ENCODE measurements around the gene EFEMP2. TPM values are rescaled to one million over a fixed set of nuclear protein-coding genes. Genes with fewer than 3 reads are reported as not detected.

EFEMP2 gene
- total RNA-seq, 3 donors from 2014 or later: 34.5 to 75.0 (median 57.0) TPM

GRCh38 chr11:65863889-65864705 is 8.5 kb downstream of the EFEMP2 start:
- TF ChIP-seq POLR2AphosphoS5 (IDR thresholded peaks at IDR 0.05) (no peak), POLR2A (IDR thresholded peaks at IDR 0.05) (no peak), CTCF (IDR thresholded peaks at IDR 0.05) (no peak)
- H3K9me3 ChIP-seq: no peaks in the 10 kb centered on the region
- no peak overlapping the region for H3K4me3 ChIP-seq
- intact Hi-C loops (cut with DNase I; ENCODE audit: low total_unique reads): no loop called here
- H3K36me3 ChIP-seq: peaks cover 5% of the 10 kb centered on the region
- no peak for DNase-seq (ENCODE audit: low spot score in 2 of 2)
- peaks cover 4 to 7% of the 10 kb centered on the region in 2 donors for H3K4me1 ChIP-seq
- H3K27ac ChIP-seq: no peak overlapping the region
- no peaks in the 10 kb centered on the region for H3K27me3 ChIP-seq

DNA sequence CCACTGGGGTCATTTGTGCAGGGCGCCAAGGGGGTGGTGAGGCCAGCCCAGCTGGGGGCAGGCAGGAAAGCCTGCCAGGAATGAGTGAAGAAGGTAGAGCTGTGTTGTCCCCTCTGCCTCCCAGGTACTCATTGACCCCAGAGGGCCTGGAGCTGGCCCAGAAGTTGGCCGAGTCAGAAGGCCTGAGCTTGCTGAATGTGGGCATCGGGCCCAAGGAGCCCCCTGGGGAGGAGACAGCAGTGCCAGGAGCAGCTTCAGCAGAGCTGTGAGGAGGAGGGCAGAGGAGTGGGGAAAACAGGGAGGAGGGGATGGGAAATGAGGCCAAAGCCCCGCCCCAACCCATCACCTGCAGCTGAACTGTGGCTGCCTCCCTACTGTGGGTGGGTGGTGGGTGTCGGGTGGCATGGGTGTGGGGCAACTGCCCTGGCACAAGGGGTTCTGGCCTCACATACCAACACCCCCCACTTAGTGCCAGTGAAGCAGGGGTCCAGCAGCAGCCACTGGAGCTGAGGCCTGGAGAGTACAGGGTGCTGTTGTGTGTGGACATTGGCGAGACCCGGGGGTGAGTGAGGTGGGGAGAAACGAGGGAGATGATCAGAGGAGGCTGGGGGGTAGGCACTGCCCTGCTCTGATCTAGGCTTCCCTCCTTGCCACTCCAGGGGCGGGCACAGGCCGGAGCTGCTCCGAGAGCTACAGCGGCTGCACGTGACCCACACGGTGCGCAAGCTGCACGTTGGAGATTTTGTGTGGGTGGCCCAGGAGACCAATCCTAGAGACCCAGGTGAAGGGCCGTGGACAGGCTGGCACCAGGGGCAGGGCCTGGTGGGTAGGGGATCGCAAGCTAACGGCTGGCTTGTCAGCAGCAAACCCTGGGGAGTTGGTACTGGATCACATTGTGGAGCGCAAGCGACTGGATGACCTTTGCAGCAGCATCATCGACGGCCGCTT is 9.4 kb downstream of the EFEMP2 start:
- intact Hi-C loops (cut with DNase I; ENCODE audit: low total_unique reads): no loop called here
- H3K27me3 ChIP-seq: no peaks in the 10 kb centered on the region
- DNase-seq (ENCODE audit: low spot score in 2 of 2): no peak
- no peaks in the 10 kb centered on the region for H3K9me3 ChIP-seq
- no peak for TF ChIP-seq POLR2AphosphoS5 (IDR thresholded peaks at IDR 0.05)
- no peak for TF ChIP-seq POLR2A (IDR thresholded peaks at IDR 0.05)
- no peak for TF ChIP-seq CTCF (IDR thresholded peaks at IDR 0.05)
- H3K4me1 ChIP-seq: peaks cover 4 to 7% of the 10 kb centered on the region in 2 donors
- peaks cover 5% of the 10 kb centered on the region for H3K36me3 ChIP-seq
- H3K4me3 ChIP-seq: no peak overlapping the region
- H3K27ac ChIP-seq: peak overlapping the region in 1 of 2 donors; percentile 50

GRCh38 chr11:65862191-65862735 is 10.3 kb downstream of the EFEMP2 start:
- no peak for TF ChIP-seq POLR2AphosphoS5 (IDR thresholded peaks at IDR 0.05)
- TF ChIP-seq CTCF (IDR thresholded peaks at IDR 0.05): no peak
- H3K9me3 ChIP-seq: no peaks in the 10 kb centered on the region
- peak overlapping the region in 1 of 3 donors; percentile 100 for H3K4me3 ChIP-seq
- H3K27me3 ChIP-seq: no peaks in the 10 kb centered on the region
- peaks cover 5% of the 10 kb centered on the region for H3K36me3 ChIP-seq
- intact Hi-C loops (cut with DNase I; ENCODE audit: low total_unique reads): no loop called here
- H3K27ac ChIP-seq: peak overlapping the region; percentile 97 to 99
- peaks cover 4 to 7% of the 10 kb centered on the region in 2 donors for H3K4me1 ChIP-seq
- no peak for DNase-seq (ENCODE audit: low spot score in 2 of 2)

- Histone ChIP-seq H3K27me3 (no peaks in the 10 kb centered on the region), H3K4me1 (peaks cover 4 to 7% of the 10 kb centered on the region in 2 donors), H3K36me3 (peaks cover 5% of the 10 kb centered on the region), H3K27ac (peak overlapping the region; percentile 97 to 99), H3K9me3 (no peaks in the 10 kb centered on the region), H3K4me3 (peak overlapping the region; percentile 85 to 100 (median 99))
- no peak for DNase-seq (ENCODE audit: low spot score in 2 of 2)
- TF ChIP-seq POLR2A (IDR thresholded peaks at IDR 0.05) (no peak), CTCF (IDR thresholded peaks at IDR 0.05) (no peak), POLR2AphosphoS5 (IDR thresholded peaks at IDR 0.05) (no peak)
- intact Hi-C loops (cut with DNase I; ENCODE audit: low total_unique reads): no loop called here
Observed at GRCh38 chr11:65861533-65862183, 10.9 kb downstream of the EFEMP2 start.
